GM21723 (cell line): ENCODE measurements around the gene RGL4.
"Not testable (repeated sequence)": the region's sequence is repeated elsewhere in the genome, so short reads cannot be mapped to it uniquely, and the experiment has no call there.

Experiments used
- ATAC-seq: cut with Tn5 transposase; IDR thresholded peaks from one replicate; pipeline ENCODE4 v1.9.1; 2021; ENCODE audit warnings: mild to moderate bottlenecking, moderate library complexity; ENCODE audit not compliant: unreplicated experiment

The RGL4 gene

DNA sequence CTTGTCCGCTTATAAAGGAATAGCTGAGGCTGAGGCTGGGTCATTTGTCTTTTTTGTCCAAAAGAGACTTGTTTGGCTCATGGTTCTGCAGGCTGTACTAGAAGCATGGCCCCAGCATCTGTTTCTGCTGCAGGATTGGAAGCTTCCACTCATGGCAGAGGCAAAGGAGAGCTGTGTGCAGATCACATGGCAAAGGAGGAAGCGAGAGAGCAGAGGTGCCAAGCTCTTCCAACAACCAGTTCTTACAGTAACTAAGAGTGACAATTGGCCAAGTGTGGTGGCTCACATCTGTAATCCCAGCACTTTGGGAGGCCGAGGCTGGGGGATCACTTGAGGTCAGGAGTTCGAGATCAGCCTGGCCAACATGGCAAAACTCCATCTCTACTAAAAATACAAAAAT, 37.3 kb downstream of the RGL4 start:
- ATAC-seq, result not testable (repeated sequence)

DNA sequence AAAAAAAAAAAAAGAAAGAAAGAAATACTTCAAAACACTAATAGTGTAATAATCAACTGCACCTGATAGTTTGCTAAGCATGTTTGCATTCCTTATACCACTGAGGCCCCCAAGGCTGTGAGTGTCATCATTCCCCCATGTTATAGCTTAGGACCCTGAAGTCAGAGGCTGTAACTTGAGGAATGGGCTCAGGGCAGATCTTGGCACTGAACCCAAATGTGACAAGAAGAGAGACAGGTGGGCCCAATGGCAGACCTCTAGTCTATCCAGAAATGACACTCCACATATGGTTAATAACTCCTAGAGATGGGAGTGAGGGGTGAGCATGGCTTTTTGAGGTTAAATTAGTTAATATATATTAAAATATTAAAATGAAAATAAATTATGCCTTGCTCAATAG, 46.9 kb downstream of the RGL4 start:
- no peak for ATAC-seq

DNA sequence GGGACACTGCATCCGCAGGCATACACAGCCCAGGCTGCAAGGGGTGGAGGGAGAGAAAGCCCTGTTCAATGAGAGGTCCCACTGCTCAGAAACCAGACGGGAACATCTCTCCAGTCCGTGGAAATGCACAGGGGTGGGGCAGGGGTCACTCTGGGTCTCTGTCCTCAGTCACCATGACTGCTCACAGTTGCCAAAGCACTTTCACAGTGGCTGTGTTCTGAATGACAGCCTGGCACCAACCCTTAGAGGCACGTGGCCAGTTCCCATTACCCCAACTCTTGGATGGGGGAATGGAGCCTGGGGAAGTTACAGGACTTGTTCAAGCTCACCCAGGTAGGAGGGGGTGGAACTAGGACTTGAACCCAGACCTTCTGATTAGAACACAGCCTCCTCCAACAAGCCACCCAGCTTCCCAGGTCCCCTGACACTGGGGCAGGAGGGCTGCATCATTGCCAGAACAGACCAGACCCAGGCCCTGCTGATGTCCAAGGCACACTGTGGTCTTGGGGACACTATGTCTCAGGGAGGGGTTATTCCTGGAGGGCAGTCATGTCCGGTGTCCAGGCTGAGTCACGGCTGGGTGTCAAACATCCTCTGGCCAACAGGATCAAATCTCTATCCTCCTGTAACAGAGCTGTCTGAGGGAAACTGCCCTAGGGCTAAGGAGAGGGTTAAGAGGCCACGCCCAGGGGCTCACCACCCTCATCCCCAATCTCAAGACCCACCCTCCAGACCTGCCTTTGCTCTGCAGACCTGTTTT, 51.9 kb downstream of the RGL4 start:
- no peak for ATAC-seq

DNA sequence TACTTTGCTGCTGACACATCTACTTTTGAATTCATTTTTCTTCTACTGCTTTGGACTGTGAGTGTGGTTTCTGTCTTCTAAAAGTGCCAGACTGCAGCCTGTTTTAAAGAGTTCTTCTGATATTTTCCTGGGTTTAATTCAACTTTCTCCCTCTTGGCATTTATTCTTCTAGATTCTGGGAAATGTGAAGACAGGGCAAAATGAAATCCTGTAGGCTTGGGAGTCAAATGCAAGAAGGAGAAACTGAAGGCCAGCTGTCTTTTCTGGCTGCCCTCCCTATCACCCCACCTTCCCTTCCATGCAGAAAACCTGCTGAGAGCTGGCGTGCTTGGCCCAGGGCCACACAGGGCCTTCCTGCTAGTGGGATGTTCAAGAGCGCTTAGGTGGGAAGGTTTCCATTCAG, 52.5 kb downstream of the RGL4 start:
- no peak for ATAC-seq

DNA sequence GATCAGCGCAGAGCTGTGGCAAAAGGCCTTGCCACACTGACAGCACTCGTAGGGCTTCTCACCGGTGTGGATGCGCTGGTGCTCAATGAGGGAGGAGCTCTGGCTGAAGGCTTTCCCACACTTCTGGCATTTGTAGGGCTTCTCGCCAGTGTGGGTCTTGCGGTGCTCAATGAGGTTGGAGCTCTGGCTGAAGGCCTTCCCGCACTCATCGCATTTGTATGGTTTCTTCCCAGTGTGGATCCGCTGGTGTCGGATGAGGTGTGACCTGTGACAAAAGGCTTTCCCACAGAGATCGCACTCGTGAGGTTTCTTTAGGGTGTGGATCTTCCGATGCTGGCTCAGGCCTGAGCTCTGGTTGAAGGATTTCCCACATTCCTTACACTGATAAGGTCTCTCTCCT, 53.2 kb downstream of the RGL4 start:
- no peak for ATAC-seq

DNA sequence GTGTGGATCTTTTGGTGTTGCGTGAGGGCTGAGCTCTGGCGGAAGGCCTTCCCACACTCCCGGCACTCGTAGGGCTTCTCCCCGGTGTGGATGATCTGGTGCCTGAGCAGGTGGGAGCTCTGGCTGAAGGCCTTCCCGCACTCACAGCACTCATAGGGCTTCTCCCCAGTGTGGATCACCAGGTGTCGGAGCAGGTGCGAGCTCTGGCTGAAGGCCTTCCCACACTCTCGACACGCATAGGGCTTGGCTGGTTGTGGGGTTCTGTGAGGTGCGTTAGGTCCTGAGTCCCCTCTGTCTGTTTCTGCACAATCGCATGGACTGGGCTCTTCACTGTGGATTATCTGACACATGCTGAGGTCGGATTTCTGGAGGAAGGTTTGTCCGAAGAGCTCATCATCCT, 53.7 kb downstream of the RGL4 start:
- ATAC-seq, result no peak

DNA sequence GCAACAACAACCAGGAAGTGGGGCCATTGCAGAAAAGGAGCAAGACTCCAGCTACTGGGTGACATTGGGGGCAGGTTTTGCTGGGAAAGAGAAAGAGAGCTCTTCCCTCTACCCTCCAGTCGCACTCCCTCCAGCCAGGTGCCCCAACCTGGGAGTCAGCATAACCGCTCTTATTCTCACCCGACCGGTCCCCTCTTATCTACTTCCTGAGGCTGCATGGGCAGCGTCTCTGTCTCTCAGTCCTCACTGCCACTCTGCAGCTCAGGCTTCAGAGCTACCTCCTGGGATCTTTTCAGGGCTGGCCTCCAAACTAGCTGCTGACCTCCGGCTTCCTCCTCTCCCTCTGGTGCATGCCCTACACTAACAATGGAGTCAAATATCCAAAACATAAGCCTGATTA, 55.0 kb downstream of the RGL4 start:
- ATAC-seq, result no peak
